Epithelial cell of proximal tubule (primary cell): Measurements from ENCODE around the gene ANXA4. TPM values are rescaled to one million over a fixed set of nuclear protein-coding genes. Genes with fewer than 3 reads are reported as not detected.

Experiments used
- DNase-seq: peaks from one replicate; pipeline ENCODE4 v3.0.0-alpha.2; 2011; ENCODE audit warnings: low read depth
- H3K4me3 ChIP-seq: 2 replicates; pipeline ENCODE4 v1.5.1; 2011; ENCODE audit warnings: low read depth, mild to moderate bottlenecking, low read length
- total RNA-seq: library from RNA; depleted of rRNA; stranded (reverse); fragments of >200 nt; gene quantifications from 2 replicates; pipeline ENCODE4 v1.2.3, GENCODE V29; 2015
- TF ChIP-seq, protein P1 (sequence below): conservative IDR thresholded peaks from 2 replicates; pipeline ENCODE4 v1.5.1; 2012; ENCODE audit warnings: low read depth, mild to moderate bottlenecking, low read length

Gene ANXA4
- total RNA-seq, 1 donor from 2014 or later: 61.2 TPM

DNA sequence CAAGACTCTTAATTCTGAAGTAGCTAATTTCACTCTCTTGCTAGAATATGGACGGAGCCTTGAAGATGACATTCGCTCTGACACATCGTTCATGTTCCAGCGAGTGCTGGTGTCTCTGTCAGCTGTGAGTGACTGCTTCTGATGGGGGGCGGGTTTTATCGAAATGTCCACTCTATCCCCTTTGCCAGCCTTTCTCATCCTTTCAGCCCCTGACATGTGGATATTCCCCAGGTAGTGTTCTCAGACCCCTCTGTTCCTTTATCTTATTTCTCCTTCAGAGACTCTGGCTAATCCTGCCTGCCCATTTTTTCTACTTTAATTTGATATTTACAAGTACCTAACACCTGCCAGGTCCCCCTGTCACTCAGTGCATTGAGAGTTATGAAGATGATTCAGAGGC is 68.6 kb downstream of the ANXA4 start:
- H3K4me3 ChIP-seq: no peak overlapping the region
- TF ChIP-seq, protein P1, sequence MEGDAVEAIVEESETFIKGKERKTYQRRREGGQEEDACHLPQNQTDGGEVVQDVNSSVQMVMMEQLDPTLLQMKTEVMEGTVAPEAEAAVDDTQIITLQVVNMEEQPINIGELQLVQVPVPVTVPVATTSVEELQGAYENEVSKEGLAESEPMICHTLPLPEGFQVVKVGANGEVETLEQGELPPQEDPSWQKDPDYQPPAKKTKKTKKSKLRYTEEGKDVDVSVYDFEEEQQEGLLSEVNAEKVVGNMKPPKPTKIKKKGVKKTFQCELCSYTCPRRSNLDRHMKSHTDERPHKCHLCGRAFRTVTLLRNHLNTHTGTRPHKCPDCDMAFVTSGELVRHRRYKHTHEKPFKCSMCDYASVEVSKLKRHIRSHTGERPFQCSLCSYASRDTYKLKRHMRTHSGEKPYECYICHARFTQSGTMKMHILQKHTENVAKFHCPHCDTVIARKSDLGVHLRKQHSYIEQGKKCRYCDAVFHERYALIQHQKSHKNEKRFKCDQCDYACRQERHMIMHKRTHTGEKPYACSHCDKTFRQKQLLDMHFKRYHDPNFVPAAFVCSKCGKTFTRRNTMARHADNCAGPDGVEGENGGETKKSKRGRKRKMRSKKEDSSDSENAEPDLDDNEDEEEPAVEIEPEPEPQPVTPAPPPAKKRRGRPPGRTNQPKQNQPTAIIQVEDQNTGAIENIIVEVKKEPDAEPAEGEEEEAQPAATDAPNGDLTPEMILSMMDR: no peak
- no peak for DNase-seq

DNA sequence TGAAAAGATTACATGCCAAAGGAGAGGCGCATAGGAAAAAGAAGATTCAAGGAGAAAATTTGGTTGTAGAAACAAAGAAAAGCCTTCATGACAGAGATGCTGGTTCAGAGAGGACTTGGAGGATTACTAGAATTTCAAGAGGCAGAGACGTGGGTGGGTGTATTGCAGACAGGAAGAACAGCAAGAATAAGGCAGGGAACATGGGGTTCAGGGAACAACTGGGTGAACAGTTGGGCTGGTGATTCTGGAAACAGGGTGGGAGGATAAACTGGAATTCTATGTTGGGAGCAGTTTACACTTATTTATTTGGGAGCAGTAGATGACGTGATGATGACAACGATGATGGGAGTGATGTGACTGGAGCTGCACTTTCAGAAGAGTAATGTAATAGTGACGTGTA is 69.1 kb downstream of the ANXA4 start:
- TF ChIP-seq, protein P1: no peak
- no peak for DNase-seq

DNA sequence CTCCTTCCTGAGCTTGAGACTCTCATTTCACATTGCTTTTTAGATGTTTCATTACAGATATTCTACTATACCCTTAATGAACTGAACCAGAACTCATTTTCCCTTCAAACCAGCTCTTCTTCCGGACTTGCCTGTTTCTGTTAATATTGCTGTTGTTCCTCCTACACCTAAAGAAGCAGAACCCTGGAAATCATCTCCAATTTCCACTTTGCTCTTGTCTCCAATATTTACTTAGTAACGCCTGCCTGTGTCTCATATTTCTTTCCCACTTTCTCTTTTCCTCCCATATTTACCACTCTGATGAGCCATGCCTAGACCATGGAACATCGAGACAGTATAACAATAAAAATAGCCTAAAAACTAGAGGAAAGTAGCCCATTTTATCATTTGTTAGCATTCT is 69.7 kb downstream of the ANXA4 start:
- H3K4me3 ChIP-seq: no peak overlapping the region
- DNase-seq: no peak
- TF ChIP-seq, protein P1: no peak

More for the DNA sequence above, 69.1 kb downstream of the ANXA4 start:
- H3K4me3 ChIP-seq: no peak overlapping the region

DNA sequence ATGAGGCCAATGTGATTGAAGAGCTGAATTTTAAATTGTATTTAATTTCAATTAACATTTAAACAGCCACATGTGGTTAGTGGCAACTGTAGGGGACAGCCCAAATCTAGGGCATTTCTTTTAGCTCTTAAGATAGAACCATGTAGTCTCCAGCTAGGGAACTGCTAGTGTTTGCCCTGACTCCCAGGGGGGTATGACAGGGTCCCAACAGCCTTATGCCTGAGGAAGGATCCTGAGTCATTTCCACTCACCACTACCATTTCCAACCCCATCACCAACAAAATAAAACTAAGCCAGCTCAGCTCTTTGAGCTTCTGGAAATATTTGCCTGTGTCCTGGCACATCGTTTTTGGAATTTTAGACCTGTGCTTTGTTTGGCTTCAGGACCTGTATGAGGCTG is 73.8 kb downstream of the ANXA4 start:
- TF ChIP-seq, protein P1: no peak

DNA sequence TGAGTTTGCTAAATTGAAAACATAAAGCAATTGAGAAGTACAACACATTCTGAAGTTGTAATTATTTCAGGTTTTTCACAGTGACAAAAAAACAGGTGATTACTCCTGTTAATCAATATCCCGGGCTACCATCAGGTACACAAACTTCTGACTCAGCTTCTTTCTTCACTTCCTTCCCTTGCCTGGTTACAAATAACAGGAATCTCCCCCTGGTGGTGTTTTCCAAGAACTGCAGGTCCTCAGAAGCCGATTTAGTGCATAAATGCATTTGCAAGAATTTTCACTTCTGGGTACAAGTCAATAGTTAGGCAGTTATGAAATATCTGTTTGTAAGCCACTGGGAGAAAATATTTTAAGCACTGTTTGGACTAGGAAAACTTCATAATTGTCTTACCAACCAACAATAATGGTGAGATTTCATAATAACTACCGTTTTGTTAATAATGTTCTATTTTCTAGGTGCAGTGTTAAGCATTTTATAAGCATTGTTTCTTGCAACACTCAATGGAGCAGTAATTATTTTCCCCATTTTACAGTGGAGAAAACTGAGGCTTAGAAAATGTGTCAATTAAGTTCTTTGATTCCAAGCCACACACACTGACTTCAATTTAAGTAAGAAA is 75.1 kb downstream of the ANXA4 start:
- no peak overlapping the region for H3K4me3 ChIP-seq
- peak; percentile 81 for DNase-seq
- TF ChIP-seq, protein P1: peak; percentile 94

More for the DNA sequence above, 73.8 kb downstream of the ANXA4 start:
- no peak for DNase-seq
- no peak overlapping the region for H3K4me3 ChIP-seq

DNA sequence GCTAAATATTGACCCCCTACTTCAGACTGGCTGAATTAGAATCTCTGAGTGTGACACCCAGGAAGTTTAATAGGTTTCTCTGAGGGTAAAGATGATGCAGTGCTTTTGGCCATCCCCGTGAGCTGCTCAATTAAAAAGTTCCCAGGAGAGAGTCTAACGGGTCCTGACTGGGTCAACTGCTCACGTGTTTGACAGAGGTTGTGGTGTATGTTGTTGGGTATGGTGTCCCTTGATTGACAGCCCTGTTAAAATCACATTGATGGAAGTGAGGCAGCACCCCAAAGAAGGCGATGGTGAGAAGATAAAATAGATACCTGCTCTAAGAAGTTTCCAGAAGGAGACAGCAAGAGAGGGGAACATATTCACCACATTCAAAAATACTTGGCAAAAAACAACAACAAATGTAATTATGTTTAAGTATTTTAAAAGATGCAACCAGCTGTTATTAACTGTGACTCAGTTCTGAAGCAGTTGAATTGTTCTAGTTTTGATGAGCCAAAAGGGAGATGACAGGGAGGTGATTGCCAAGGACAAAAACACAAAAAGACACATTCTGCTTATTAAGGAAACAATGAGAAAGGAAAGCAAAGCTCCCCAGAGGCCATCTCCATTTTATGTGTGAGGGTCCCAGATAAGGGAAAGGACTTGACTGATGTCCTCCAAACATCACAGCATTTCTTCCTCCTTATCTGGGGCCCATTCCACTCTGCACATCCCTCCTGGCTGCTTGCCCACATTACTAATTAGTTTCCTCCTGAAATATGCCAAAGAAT is 76.0 kb downstream of the ANXA4 start:
- H3K4me3 ChIP-seq: no peak overlapping the region
- TF ChIP-seq, protein P1: no peak
- DNase-seq: no peak
